H1 (cell line): Measurements from ENCODE around the gene NTRK1. TPM values are rescaled to one million over a fixed set of nuclear protein-coding genes. Genes with fewer than 3 reads are reported as not detected.

ENCODE experiments used
- CTCF ChIA-PET: fragments of 300-600 bp; sonication (Branson Sonifier 250); formaldehyde crosslinking; loops from one replicate; lab custom pipeline; 2021; ENCODE audit not compliant: partially characterized antibody; lab: Charles Lee
- POLR2A ChIA-PET: fragments of 300-600 bp; sonication (Branson Sonifier 250); formaldehyde crosslinking; loops from one replicate; lab custom pipeline; 2021; ENCODE audit warnings: inconsistent platforms; ENCODE audit not compliant: partially characterized antibody; lab: Charles Lee
- DNase-seq, 2 experiments: peaks; one replicate each; pipeline versions ENCODE4 v3.0.0 to v3.0.0-alpha.2; 2010 to 2022; ENCODE audit warnings: low spot score in 2 of 2, low read depth in 1 of 2, mixed read lengths in 1 of 2
- FAIRE-seq: peaks from 2 replicates; lab custom pipeline; 2011; peaks lifted over from hg19 to GRCh38; lab: Jason Lieb, UNC
- H2AFZ ChIP-seq: 2 replicates; pipeline ENCODE4 v1.8.1; 2012; ENCODE audit warnings: low read length, inconsistent platforms
- H2AK5ac ChIP-seq: 2 replicates; pipeline ENCODE4 v1.6.1; 2013; ENCODE audit warnings: low read depth, low read length
- H2BK120ac ChIP-seq: replicated peaks from 2 replicates; pipeline ENCODE3; 2013; ENCODE audit warnings: low read depth, low read length, inconsistent platforms
- H2BK12ac ChIP-seq: 2 replicates; pipeline ENCODE4 v1.6.1; 2013; ENCODE audit warnings: low read depth, low read length
- H2BK15ac ChIP-seq: 2 replicates; pipeline ENCODE4 v1.6.1; 2013; ENCODE audit warnings: low read length
- H2BK20ac ChIP-seq: 2 replicates; pipeline ENCODE4 v1.6.1; 2013; ENCODE audit warnings: low read length
- H2BK5ac ChIP-seq: 2 replicates; pipeline ENCODE4 v1.6.1; 2013; ENCODE audit warnings: low read depth, low read length
- H3K14ac ChIP-seq: 2 replicates; pipeline ENCODE4 v1.6.1; 2013; ENCODE audit warnings: inconsistent platforms; ENCODE audit not compliant: insufficient read length
- H3K18ac ChIP-seq: 2 replicates; pipeline ENCODE4 v1.6.1; 2013; ENCODE audit warnings: low read length; ENCODE audit errors: extremely low read depth
- H3K23ac ChIP-seq: 2 replicates; pipeline ENCODE4 v1.6.1; 2013; ENCODE audit warnings: inconsistent platforms; ENCODE audit not compliant: insufficient read length
- H3K23me2 ChIP-seq: 2 replicates; pipeline ENCODE4 v1.6.1; 2013; ENCODE audit warnings: low read depth, low read length
- H3K27ac ChIP-seq: 2 replicates; pipeline ENCODE4 v1.6.1; 2011; ENCODE audit warnings: low read depth, low read length, inconsistent platforms
- H3K27me3 ChIP-seq, 4 experiments: replicated peaks in 1 of 4; 1 replicate in 1 of 4; 2 replicates in 3 of 4; pipeline versions ENCODE4 v1.6.1 to v1.8.1; 2011 to 2013; ENCODE audit warnings: low read length in 3 of 4, mild to moderate bottlenecking in 3 of 4, inconsistent platforms in 2 of 4, mixed read lengths in 2 of 4, moderate library complexity in 1 of 4; ENCODE audit not compliant: control insufficient read depth in 3 of 4, insufficient read depth in 3 of 4; ENCODE audit errors: extremely low read depth in 1 of 4
- H3K36me3 ChIP-seq, 4 experiments: 2 replicates each; pipeline versions ENCODE4 v1.6.1 to v1.8.1; 2011 to 2013; ENCODE audit warnings: mild to moderate bottlenecking in 4 of 4, low read length in 3 of 4, moderate library complexity in 2 of 4, control low read depth in 1 of 4, inconsistent platforms in 1 of 4; ENCODE audit not compliant: insufficient read depth in 4 of 4, control insufficient read depth in 2 of 4
- H3K4ac ChIP-seq: replicated peaks from 2 replicates; pipeline ENCODE3; 2013; ENCODE audit warnings: low read length, low read depth, mixed read lengths, inconsistent platforms; ENCODE audit not compliant: insufficient read length
- H3K4me1 ChIP-seq, 4 experiments: replicated peaks in 1 of 4; 1 replicate in 1 of 4; 2 replicates in 3 of 4; pipeline versions ENCODE4 v1.6.1 to v1.8.1; 2011 to 2013; ENCODE audit warnings: low read length in 3 of 4, inconsistent platforms in 2 of 4, mixed read lengths in 1 of 4; ENCODE audit not compliant: insufficient read depth in 4 of 4, control insufficient read depth in 3 of 4
- H3K4me2 ChIP-seq, 2 experiments: 2 replicates each; pipeline versions ENCODE4 v1.6.1 to v1.8.1; 2011 to 2013; ENCODE audit warnings: low read depth in 2 of 2, low read length in 2 of 2, control low read depth in 1 of 2, inconsistent platforms in 1 of 2, mild to moderate bottlenecking in 1 of 2; ENCODE audit not compliant: insufficient read depth in 1 of 2
- H3K4me3 ChIP-seq, 4 experiments: fragments of 200-600, 300-600 bp in 1 of 4; sonication (generic), shearing (Covaris generic), sonication (Bioruptor Twin) in 1 of 4; 2 replicates each; pipeline versions ENCODE4 v1.5.1 to v1.8.1; 2011 to 2016; ENCODE audit warnings: low read length in 4 of 4, low read depth in 3 of 4, control low read depth in 2 of 4, inconsistent platforms in 2 of 4, mild to moderate bottlenecking in 2 of 4, mixed read lengths in 1 of 4, moderate library complexity in 1 of 4; ENCODE audit not compliant: insufficient read depth in 2 of 4; ENCODE audit errors: extremely low read depth in 1 of 4
- H3K56ac ChIP-seq: replicated peaks from 2 replicates; pipeline ENCODE3; 2013; ENCODE audit warnings: low read depth, mild to moderate bottlenecking, mixed read lengths, low read length, inconsistent platforms; ENCODE audit not compliant: insufficient read length
- H3K79me1 ChIP-seq: 2 replicates; pipeline ENCODE4 v1.6.1; 2013; ENCODE audit warnings: low read depth, low read length, control low read depth
- H3K79me2 ChIP-seq, 2 experiments: 2 replicates each; pipeline versions ENCODE4 v1.6.1 to v1.8.1; 2012 to 2013; ENCODE audit warnings: low read length in 2 of 2, mild to moderate bottlenecking in 2 of 2, inconsistent platforms in 1 of 2; ENCODE audit not compliant: insufficient read depth in 2 of 2, control insufficient read depth in 1 of 2
- H3K9ac ChIP-seq, 4 experiments: replicated peaks in 1 of 4; 1 replicate in 1 of 4; 2 replicates in 3 of 4; pipeline versions ENCODE4 v1.6.1 to v1.8.1; 2011 to 2013; ENCODE audit warnings: low read depth in 3 of 4, low read length in 3 of 4, control low read depth in 2 of 4, mild to moderate bottlenecking in 2 of 4, moderate library complexity in 2 of 4, inconsistent platforms in 1 of 4; ENCODE audit errors: extremely low read depth in 1 of 4
- H3K9me3 ChIP-seq, 2 experiments: 2 replicates each; pipeline versions ENCODE4 v1.6.1 to v1.8.1; 2012 to 2013; ENCODE audit warnings: mild to moderate bottlenecking in 2 of 2, moderate library complexity in 2 of 2, control low read depth in 1 of 2, inconsistent platforms in 1 of 2, low read depth in 1 of 2, low read length in 1 of 2, mixed read lengths in 1 of 2; ENCODE audit not compliant: insufficient read depth in 2 of 2
- H4K20me1 ChIP-seq, 2 experiments: replicated peaks in 1 of 2; 2 replicates each; pipeline versions ENCODE3 to v1.8.1; 2011 to 2013; ENCODE audit warnings: inconsistent platforms in 2 of 2, low read length in 2 of 2, mild to moderate bottlenecking in 1 of 2; ENCODE audit not compliant: insufficient read depth in 2 of 2, control insufficient read depth in 1 of 2
- H4K5ac ChIP-seq: 2 replicates; pipeline ENCODE4 v1.6.1; 2013; ENCODE audit warnings: low read length, low read depth, mixed read lengths, inconsistent platforms; ENCODE audit not compliant: insufficient read length
- H4K8ac ChIP-seq: 2 replicates; pipeline ENCODE4 v1.8.0; 2013; ENCODE audit warnings: mild to moderate bottlenecking, moderate library complexity, low read length, inconsistent platforms; ENCODE audit not compliant: insufficient read depth; ENCODE audit errors: extremely low read depth
- H4K91ac ChIP-seq: replicated peaks from 2 replicates; pipeline ENCODE3; 2013; ENCODE audit warnings: low read length, mixed read lengths, inconsistent platforms; ENCODE audit not compliant: insufficient read length
- ATF2 ChIP-seq: IDR thresholded peaks from 2 replicates; pipeline ENCODE4 v1.6.1; 2012; ENCODE audit warnings: low read length, inconsistent platforms
- CTCF ChIP-seq, 3 experiments: IDR thresholded peaks; 1 replicate in 2 of 3; 2 replicates in 1 of 3; pipeline versions ENCODE4 v1.5.1 to v1.6.1; 2011; ENCODE audit warnings: low read length in 3 of 3, mild to moderate bottlenecking in 3 of 3, inconsistent platforms in 2 of 3, low read depth in 1 of 3, moderate library complexity in 1 of 3; ENCODE audit not compliant: insufficient read depth in 1 of 3; ENCODE audit errors: control extremely low read depth in 1 of 3
- EZH2 ChIP-seq: fragments of 200-600 bp; sonication (generic); IDR thresholded peaks from 2 replicates; pipeline ENCODE4 v1.7.1; 2012; ENCODE audit warnings: low read depth, mild to moderate bottlenecking, moderate library complexity, low read length, inconsistent platforms; ENCODE audit not compliant: severe bottlenecking
- GTF2F1 ChIP-seq: IDR thresholded peaks from 2 replicates; pipeline ENCODE4 v1.6.1; 2012; ENCODE audit warnings: low read depth, low read length, improper control_type of control experiment, borderline replicate concordance
- JUN ChIP-seq: IDR thresholded peaks from 2 replicates; pipeline ENCODE4 v1.6.1; 2011; ENCODE audit warnings: low read depth, mild to moderate bottlenecking, improper control_type of control experiment, low read length
- POU5F1 ChIP-seq: IDR thresholded peaks from 2 replicates; pipeline ENCODE4 v1.6.1; 2011; ENCODE audit warnings: low read depth, mild to moderate bottlenecking, low read length, moderate library complexity
- RXRA ChIP-seq: IDR thresholded peaks from 2 replicates; pipeline ENCODE4 v1.6.1; 2011; ENCODE audit warnings: low read depth, mild to moderate bottlenecking, low read length, moderate library complexity; ENCODE audit not compliant: insufficient read depth
- SIN3A ChIP-seq, 2 experiments: IDR thresholded peaks in 1 of 2; conservative IDR thresholded peaks in 1 of 2; 2 replicates each; pipeline ENCODE4 v1.6.1; 2011 to 2012; ENCODE audit warnings: low read length in 2 of 2, improper control_type of control experiment in 1 of 2, low read depth in 1 of 2, mild to moderate bottlenecking in 1 of 2
- WGBS, 2 experiments: shearing (Covaris generic) in 1 of 2; methylation state at CpG; one replicate each; pipeline versions ENCODE4 v1.1.6 to v1.1.7; 2013 to 2015; ENCODE audit warnings: low lambda C conversion rate in 2 of 2, mixed read lengths in 2 of 2, inconsistent platforms in 1 of 2, low coverage in 1 of 2, missing lambda C conversion rate in 1 of 2; ENCODE audit not compliant: insufficient replicate concordance in 2 of 2, insufficient coverage in 1 of 2, insufficient read length in 1 of 2; ENCODE audit errors: extremely low coverage in 1 of 2, missing lambda C conversion rate in 1 of 2; 5-methylcytosine and 5-hydroxymethylcytosine counted together
- polyA plus RNA-seq, 7 experiments: library from polyadenylated mRNA; depleted of rRNA in 3 of 7; stranded (reverse) in 5 of 7; unstranded in 2 of 7; fragments of >200 nt in 5 of 7; fragments of 200-250 nt in 2 of 7; gene quantifications; 1 replicate in 5 of 7; 2 replicates in 1 of 7; 4 replicates in 1 of 7; pipeline versions ENCODE4 v1.2.1 to v1.2.3, GENCODE V29; 2011 to 2013; ENCODE audit warnings: missing spikeins in 2 of 7, mixed read lengths in 2 of 7
- total RNA-seq: library from RNA; stranded (reverse); fragmentation: NEBNext Ultra II Directional; extraction: Animal tissue kit (Norgen Biotek cat#: 25700); gene quantifications from 2 replicates; pipeline ENCODE4 v1.2.1, GENCODE V29; 2021

NTRK1 gene
- total and polyA plus RNA-seq, 2 of the 8 experiments (the other 6 are each of a cell fraction or from before 2014, with no cell fraction given) = 0.12 to 0.24 TPM

GRCh38 chr1:156833603-156834002, 27.1 kb upstream of the NTRK1 start:
- Histone ChIP-seq H3K4me3 (no peak overlapping the region), H4K91ac (no peak overlapping the region), H3K4me2 (no peak overlapping the region), H3K4me1 (no peaks in the 10 kb centered on the region), H4K20me1 (no peaks in the 10 kb centered on the region), H3K18ac (no peak overlapping the region), H4K5ac (no peak overlapping the region), H3K14ac (no peak overlapping the region), H2BK120ac (no peak overlapping the region), H3K79me1 (no peaks in the 10 kb centered on the region), H3K23me2 (no peaks in the 10 kb centered on the region), H2BK20ac (no peak overlapping the region), H3K27me3 (peaks cover 0 to 14% (median 7%) of the 10 kb centered on the region in 4 experiments; a peak in 5 of 7 replicates), H3K23ac (no peak overlapping the region), H2BK5ac (no peak overlapping the region), H3K27ac (no peak overlapping the region), H2BK12ac (no peak overlapping the region), H3K36me3 (no peaks in the 10 kb centered on the region), H3K9me3 (no peaks in the 10 kb centered on the region), H2AK5ac (no peak overlapping the region), H3K9ac (no peak overlapping the region), H3K56ac (no peak overlapping the region), H3K4ac (no peak overlapping the region), H3K79me2 (no peaks in the 10 kb centered on the region), H2BK15ac (no peak overlapping the region), H2AFZ (no peak overlapping the region), H4K8ac (no peak overlapping the region)
- TF ChIP-seq ATF2 (no peak), JUN (no peak), GTF2F1 (no peak), SIN3A (conservative IDR thresholded peaks at IDR 0.05 in 1 of 2, IDR thresholded peaks at IDR 0.05 in 1 of 2; ENCODE audit: low read depth in 1 of 2, low read length in 2 of 2) (no peak), POU5F1 (no peak), RXRA (no peak), EZH2 (no peak), CTCF (IDR thresholded peaks at IDR 0.05; ENCODE audit: control extremely low read depth in 1 of 3, insufficient read depth in 1 of 3, low read depth in 1 of 3, low read length in 3 of 3) (no peak)
- CTCF ChIA-PET = interaction anchor here (1.0 to 22.0 kb wide), 14 partner anchors 9 to 144 kb away, joined by 3 to 556 read pairs (median 6); partner anchors contain the start of genes INSRR, LRRC71, NTRK1 and PEAR1
- FAIRE-seq (no peak), DNase-seq (no peak)
- POLR2A ChIA-PET = interaction anchor here (0.7 to 1.6 kb wide), 5 partner anchors 12 to 52 kb away, joined by 3 to 4 read pairs (median 3); no protein-coding TSS in a partner anchor
- WGBS, 2 experiments = 68% methylated on average over 2 of the region's 2 CpGs; no CpG with 5 or more reads in 1 of the 2 experiments
